ENCODE data around the gene ZNF385D. TPM values are rescaled to one million over a fixed set of nuclear protein-coding genes. Genes with fewer than 3 reads are reported as not detected.

Gene ZNF385D
- total RNA-seq, 1 experiment from 2014 or later = 9.6 TPM

DNA sequence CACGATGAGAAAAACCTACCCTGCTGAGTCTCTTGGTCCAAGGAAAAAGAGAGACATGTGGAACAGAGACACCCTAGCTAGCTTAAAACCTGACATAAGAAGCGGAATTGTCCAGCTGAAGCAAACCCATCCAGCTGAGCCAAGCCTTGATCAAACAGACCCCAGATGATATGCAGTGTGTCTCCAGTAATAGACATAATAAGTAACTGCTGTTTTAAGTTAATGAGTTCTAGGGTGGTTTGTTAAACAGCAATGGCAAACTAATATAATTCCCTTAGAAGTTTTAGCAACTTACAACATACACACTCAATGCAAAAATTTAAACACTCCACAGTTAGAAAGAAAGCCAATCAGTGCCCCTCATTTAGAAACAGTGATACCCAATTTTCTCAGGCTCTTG, 26.8 kb upstream of the ZNF385D start:
- Mint-ChIP-seq H3K4me3 (no peak overlapping the region), H3K27me3 (ENCODE audit: low read depth) (no peaks in the 10 kb centered on the region), H3K9me3 (peaks cover 7% of the 10 kb centered on the region; the same call in 1 of the 2 replicates), H3K27ac (no peak overlapping the region), H3K36me3 (no peaks in the 10 kb centered on the region), H3K4me1 (no peaks in the 10 kb centered on the region)
- CTCF ChIA-PET = no interaction called here
- POLR2A ChIA-PET = no interaction called here
- TF ChIP-seq, protein P1, sequence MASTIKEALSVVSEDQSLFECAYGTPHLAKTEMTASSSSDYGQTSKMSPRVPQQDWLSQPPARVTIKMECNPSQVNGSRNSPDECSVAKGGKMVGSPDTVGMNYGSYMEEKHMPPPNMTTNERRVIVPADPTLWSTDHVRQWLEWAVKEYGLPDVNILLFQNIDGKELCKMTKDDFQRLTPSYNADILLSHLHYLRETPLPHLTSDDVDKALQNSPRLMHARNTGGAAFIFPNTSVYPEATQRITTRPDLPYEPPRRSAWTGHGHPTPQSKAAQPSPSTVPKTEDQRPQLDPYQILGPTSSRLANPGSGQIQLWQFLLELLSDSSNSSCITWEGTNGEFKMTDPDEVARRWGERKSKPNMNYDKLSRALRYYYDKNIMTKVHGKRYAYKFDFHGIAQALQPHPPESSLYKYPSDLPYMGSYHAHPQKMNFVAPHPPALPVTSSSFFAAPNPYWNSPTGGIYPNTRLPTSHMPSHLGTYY (CRISPR knock-in tag; IDR thresholded peaks at IDR 0.05) = no peak
- TF ChIP-seq SMAD4 (CRISPR knock-in tag; IDR thresholded peaks at IDR 0.05) = no peak
- TF ChIP-seq ZNF416 (CRISPR knock-in tag; IDR thresholded peaks at IDR 0.05) = no peak
- no peak for TF ChIP-seq NFATC4 (CRISPR knock-in tag; IDR thresholded peaks at IDR 0.05)
- TF ChIP-seq NR1H2 (CRISPR knock-in tag; IDR thresholded peaks at IDR 0.05) = no peak
- TF ChIP-seq HMGA2 (CRISPR knock-in tag; IDR thresholded peaks at IDR 0.05) = no peak
- TF ChIP-seq ESRRA (CRISPR knock-in tag; IDR thresholded peaks at IDR 0.05; ENCODE audit: borderline replicate concordance) = no peak
- TF ChIP-seq NR3C1 (CRISPR knock-in tag; conservative IDR thresholded peaks at IDR 0.05; ENCODE audit: low read depth) = no peak
- DNase-seq (ENCODE audit: low spot score) (no peak), ATAC-seq (no peak)

DNA sequence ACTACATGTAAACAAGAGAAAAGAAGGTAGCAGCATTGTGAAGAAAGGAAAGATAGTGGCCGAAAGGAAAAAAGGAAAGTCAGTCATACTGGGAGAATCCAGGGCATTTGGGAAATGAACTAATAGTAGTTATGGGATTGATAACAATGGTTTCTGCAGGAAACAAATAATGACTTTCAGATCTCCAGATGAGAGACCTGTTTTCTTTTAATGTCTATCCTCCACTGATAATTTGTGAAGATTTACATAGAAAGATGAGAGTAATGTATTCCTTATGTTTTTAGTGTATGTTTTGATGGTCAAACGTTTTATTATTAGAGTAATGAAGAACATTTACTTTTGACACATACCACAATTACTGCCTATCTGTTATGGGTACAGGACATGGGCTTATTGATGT, 15.0 kb upstream of the ZNF385D start:
- Mint-ChIP-seq H3K4me3 (no peak overlapping the region), H3K36me3 (no peaks in the 10 kb centered on the region), H3K9me3 (peaks cover 5% of the 10 kb centered on the region; the same call in 1 of the 2 replicates), H3K4me1 (no peaks in the 10 kb centered on the region), H3K27ac (no peak overlapping the region), H3K27me3 (ENCODE audit: low read depth) (no peaks in the 10 kb centered on the region)
- TF ChIP-seq IRF2 (CRISPR knock-in tag; IDR thresholded peaks at IDR 0.05; ENCODE audit: borderline replicate concordance, low read depth) (no peak), ESRRA (CRISPR knock-in tag; IDR thresholded peaks at IDR 0.05; ENCODE audit: borderline replicate concordance) (no peak), NFYB (CRISPR knock-in tag; conservative IDR thresholded peaks at IDR 0.05; ENCODE audit: low read depth) (no peak), ZNF317 (CRISPR knock-in tag; IDR thresholded peaks at IDR 0.05; ENCODE audit: borderline replicate concordance, low read depth) (no peak), MYBL2 (CRISPR knock-in tag; IDR thresholded peaks at IDR 0.05) (no peak), ZNF138 (CRISPR knock-in tag; conservative IDR thresholded peaks at IDR 0.05) (no peak), SOX15 (CRISPR knock-in tag; IDR thresholded peaks at IDR 0.05) (no peak), GABPB1 (CRISPR knock-in tag; IDR thresholded peaks at IDR 0.05) (no peak), ZNF416 (CRISPR knock-in tag; IDR thresholded peaks at IDR 0.05) (no peak), RORB (CRISPR knock-in tag; IDR thresholded peaks at IDR 0.05) (no peak), ETV6 (CRISPR knock-in tag; IDR thresholded peaks at IDR 0.05) (no peak)
- TF ChIP-seq, protein P2, sequence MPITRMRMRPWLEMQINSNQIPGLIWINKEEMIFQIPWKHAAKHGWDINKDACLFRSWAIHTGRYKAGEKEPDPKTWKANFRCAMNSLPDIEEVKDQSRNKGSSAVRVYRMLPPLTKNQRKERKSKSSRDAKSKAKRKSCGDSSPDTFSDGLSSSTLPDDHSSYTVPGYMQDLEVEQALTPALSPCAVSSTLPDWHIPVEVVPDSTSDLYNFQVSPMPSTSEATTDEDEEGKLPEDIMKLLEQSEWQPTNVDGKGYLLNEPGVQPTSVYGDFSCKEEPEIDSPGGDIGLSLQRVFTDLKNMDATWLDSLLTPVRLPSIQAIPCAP (CRISPR knock-in tag; IDR thresholded peaks at IDR 0.05) = no peak
- TF ChIP-seq, protein P3, sequence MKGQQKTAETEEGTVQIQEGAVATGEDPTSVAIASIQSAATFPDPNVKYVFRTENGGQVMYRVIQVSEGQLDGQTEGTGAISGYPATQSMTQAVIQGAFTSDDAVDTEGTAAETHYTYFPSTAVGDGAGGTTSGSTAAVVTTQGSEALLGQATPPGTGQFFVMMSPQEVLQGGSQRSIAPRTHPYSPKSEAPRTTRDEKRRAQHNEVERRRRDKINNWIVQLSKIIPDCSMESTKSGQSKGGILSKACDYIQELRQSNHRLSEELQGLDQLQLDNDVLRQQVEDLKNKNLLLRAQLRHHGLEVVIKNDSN (CRISPR knock-in tag; IDR thresholded peaks at IDR 0.05) = no peak
- TF ChIP-seq, protein P4, sequence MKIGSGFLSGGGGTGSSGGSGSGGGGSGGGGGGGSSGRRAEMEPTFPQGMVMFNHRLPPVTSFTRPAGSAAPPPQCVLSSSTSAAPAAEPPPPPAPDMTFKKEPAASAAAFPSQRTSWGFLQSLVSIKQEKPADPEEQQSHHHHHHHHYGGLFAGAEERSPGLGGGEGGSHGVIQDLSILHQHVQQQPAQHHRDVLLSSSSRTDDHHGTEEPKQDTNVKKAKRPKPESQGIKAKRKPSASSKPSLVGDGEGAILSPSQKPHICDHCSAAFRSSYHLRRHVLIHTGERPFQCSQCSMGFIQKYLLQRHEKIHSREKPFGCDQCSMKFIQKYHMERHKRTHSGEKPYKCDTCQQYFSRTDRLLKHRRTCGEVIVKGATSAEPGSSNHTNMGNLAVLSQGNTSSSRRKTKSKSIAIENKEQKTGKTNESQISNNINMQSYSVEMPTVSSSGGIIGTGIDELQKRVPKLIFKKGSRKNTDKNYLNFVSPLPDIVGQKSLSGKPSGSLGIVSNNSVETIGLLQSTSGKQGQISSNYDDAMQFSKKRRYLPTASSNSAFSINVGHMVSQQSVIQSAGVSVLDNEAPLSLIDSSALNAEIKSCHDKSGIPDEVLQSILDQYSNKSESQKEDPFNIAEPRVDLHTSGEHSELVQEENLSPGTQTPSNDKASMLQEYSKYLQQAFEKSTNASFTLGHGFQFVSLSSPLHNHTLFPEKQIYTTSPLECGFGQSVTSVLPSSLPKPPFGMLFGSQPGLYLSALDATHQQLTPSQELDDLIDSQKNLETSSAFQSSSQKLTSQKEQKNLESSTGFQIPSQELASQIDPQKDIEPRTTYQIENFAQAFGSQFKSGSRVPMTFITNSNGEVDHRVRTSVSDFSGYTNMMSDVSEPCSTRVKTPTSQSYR (CRISPR knock-in tag; IDR thresholded peaks at IDR 0.05) = no peak
- TF ChIP-seq, protein P5, sequence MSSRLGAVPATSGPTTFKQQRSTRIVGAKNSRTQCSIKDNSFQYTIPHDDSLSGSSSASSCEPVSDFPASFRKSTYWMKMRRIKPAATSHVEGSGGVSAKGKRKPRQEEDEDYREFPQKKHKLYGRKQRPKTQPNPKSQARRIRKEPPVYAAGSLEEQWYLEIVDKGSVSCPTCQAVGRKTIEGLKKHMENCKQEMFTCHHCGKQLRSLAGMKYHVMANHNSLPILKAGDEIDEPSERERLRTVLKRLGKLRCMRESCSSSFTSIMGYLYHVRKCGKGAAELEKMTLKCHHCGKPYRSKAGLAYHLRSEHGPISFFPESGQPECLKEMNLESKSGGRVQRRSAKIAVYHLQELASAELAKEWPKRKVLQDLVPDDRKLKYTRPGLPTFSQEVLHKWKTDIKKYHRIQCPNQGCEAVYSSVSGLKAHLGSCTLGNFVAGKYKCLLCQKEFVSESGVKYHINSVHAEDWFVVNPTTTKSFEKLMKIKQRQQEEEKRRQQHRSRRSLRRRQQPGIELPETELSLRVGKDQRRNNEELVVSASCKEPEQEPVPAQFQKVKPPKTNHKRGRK (CRISPR knock-in tag; IDR thresholded peaks at IDR 0.05; ENCODE audit: borderline replicate concordance) = no peak
- TF ChIP-seq, protein P6, sequence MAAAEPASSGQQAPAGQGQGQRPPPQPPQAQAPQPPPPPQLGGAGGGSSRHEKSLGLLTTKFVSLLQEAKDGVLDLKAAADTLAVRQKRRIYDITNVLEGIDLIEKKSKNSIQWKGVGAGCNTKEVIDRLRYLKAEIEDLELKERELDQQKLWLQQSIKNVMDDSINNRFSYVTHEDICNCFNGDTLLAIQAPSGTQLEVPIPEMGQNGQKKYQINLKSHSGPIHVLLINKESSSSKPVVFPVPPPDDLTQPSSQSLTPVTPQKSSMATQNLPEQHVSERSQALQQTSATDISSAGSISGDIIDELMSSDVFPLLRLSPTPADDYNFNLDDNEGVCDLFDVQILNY (CRISPR knock-in tag; IDR thresholded peaks at IDR 0.05) = no peak
- POLR2A ChIA-PET = no interaction called here
- no peak for DNase-seq (ENCODE audit: low spot score)
- CTCF ChIA-PET = no interaction called here
- ATAC-seq = no peak
